NCI-H2107 (cell line): ENCODE results near the gene MTRFR.

Experiments
- DNase-seq: peaks from one replicate; lab custom pipeline; 2025; lab: John Stamatoyannopoulos, UW

MTRFR gene

DNA sequence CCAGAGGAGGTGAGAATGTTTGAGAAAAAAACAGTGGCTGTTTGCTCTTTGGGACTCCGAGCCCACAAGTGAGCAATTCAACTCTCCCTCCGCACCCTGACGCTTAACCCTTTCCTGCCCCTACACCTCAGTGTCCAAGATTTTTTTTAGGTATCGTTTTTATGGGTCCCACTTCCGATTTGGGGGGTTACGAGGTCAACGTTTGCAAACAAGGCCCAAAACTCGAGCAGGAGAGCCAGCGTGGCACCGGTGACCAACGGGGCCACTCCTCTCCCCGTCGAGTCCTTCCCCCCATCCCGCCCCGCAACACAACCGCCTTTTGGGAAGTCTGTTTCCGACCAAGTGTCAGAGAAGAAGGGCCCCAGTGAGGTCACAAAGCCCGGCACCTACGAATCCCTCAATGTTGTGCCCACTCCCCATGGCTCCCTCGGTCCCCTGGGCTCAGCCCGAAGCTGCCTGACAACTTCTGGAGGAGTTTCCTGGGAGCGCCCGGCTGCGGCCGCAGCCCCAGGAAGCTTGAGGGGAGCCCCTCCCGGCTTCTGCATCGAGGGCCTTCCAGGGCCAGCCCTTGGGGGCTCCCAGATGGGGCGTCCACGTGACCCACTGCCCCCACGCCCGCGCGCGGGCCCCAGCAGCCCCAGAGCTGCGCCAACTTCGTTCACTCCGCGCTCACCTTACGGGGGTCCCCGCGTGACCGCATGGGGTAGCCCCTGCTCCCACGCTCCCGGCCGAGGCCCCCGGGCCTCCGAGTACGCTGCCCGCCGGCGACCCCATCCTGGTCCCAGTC lies 37.2 kb downstream of the MTRFR start:
- DNase-seq = no peak

DNA sequence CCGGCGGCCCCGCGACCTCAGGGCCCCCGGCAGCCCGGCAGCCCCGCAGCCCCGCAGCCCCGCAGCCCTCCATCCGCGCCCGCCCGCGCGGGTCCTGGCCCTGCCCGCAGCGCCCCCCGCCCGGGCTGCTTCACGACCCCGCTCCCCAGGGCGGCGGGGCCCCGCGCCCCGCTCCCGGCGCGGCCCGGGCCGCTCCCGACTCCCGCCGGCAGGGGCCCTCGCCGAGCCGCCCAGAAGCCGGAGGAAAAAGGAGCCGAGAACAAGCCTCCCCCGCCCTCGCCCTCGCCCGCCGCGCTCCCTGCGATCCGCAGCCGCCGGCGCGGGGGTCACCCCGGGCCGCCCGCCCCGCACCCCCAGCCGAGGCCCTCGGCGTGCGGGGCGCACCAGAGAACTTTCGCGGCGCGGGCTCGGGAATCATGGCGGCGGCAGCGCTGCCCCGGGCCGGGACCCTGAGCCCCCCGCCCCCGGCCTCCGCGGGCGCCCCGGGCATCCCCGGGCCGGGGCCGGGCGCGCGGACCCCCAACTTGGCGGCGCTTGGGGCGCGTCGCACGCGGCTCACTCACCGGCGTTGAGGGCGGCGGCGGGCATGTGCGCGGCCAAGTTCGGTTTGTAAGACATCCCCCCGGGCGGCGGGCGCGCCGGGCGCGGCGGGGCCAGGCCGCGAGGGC lies 37.9 kb downstream of the MTRFR start:
- DNase-seq = peak; percentile 35

DNA sequence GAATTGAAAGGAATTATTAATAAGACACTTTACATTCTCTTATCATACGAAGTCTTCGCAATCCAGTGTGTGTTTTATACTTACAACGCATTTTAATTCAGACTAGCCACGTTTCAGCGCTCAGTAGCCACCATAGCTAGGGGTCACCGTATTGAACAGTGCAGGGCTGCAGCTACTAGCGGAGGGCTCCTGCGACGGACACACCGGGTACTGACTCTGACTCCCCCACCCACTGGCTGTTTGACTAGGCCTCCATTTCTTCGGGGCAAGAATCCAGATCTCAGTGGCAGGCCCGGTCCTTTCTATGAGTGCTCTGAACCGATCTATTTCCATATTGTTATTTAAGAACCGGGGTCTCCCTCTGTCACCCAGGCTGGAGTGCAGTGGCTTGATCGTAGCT lies 39.9 kb downstream of the MTRFR start:
- DNase-seq = no peak

DNA sequence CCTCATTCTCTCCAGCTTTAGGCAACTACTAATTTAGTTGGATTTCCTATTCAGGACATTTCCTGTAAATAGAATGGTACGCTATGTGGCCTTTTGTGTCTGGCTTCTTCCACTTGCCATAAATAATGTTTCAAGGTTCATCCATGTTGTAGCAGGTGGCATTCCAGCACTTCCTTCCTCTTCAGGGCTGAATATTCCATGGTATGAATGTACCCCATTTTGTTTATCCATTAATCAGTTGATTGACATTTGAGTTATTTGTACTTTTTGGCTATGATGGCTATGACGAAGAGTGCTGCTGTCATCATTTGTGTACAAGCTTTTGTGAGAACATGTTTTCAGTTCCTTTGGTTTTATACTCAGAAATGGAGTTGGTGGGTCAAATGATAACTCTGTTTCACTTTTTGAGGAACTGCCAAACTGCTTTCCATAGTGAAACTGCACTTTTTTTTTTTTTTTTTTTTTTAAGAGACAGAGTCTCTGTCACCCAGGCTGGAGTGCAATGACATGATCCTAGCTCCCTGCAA lies 44.9 kb downstream of the MTRFR start:
- no peak for DNase-seq

DNA sequence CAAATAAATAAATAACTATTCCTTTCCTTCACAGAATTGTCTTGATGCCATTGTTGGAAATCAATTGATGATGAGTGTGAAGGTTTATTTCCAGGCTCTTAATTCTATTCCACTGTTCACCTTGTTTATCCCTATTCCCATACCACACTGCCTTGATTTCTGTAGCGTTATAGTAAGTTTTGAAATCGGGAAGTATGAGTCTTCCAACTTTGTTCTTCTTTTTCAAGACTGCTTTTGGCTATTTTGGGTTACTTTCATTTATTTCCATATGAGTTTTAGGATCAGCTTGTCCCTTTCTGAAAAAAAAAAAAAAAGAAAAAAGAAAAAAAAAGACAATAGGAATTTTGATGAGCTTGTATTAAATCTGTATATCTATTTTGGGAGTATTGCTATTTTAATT lies 47.7 kb downstream of the MTRFR start:
- DNase-seq = no peak

DNA sequence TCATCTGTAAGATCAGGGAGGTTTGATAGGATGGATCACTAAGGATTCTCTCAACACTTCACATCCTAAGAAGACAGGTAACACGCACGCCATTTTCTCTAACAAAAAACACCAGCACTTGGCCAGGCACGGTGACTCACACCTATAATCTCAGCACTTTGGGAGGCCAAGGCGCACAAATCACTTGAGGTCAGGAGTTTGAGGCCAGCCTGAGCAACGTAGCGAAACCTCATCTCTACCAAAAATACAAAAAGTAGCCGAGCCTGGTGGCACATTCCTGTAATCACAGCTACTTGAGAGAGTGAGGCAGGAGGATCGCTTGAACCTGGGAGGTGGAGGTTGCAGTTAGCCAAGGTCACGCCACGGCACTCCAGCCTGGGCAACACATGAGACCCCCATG lies 48.9 kb downstream of the MTRFR start:
- DNase-seq = no peak

DNA sequence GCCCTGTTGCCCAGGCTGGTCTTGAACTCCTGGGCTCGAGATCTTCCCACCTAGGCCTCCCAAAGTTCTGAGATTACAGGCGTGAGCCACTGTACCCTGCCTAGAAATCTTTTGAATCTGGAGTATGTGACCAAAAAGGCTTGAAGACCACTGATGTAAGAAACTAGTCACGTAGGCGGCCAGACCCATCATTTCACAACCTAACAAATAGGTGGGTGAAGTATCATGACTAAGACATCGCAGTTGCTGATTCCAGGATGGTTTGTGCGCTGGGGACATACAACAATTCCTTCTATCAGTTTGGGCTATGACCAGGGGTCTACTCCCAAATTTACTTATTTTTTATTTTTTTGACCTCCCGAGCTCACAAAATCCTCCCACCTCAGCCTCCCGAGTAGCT lies 50.2 kb downstream of the MTRFR start:
- no peak for DNase-seq

DNA sequence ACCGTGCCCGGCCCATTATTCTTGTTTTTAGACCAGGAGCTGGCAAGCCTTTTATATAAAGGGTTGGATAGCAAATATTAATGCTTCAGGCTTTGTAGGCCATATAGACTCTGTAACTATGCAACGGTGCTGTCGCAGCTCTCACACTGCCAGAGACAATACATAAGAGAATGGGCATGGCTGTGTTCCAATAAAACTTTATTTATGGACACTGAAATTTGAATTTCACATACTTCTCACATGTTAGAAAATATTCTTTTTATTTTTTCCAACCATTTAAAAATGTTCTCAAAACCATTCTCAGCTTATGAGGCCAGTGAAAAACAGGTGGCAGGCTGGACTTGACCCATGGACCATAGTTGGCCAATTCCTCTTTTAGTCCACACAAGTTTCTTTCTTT lies 51.4 kb downstream of the MTRFR start:
- DNase-seq = no peak

DNA sequence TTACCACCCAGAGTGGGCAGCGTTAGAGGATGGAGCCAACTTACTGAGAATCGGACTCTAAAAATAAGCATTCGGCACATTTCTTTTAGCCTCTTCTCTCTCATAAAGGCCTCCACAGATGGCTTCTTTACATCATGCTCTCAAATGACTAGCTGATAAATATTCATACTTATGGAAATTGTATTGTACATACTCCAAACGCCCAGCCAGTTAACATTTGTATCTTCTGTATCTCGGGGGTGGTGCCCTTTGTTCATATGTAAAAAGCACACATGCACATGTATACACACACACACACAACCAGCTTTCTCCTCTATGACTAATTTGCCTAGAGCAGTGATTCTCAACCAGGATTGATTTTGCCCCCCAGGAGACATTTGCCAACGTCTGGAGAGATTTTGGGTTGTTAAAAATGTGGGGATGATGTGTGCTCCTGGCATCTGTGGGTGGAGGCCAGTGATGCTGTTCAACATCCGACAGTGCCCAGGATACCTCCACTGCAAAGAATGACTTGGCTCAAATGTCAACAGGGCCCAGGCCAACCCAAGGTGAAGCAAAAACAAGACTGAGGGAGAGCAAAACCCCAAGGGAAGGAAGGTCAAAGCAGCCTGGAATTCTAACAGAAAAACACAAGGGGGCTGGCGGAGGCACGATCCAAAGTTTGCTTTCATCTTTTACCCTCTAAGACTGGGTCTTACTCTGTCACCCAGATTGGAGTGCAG lies 53.6 kb downstream of the MTRFR start:
- DNase-seq = no peak

DNA sequence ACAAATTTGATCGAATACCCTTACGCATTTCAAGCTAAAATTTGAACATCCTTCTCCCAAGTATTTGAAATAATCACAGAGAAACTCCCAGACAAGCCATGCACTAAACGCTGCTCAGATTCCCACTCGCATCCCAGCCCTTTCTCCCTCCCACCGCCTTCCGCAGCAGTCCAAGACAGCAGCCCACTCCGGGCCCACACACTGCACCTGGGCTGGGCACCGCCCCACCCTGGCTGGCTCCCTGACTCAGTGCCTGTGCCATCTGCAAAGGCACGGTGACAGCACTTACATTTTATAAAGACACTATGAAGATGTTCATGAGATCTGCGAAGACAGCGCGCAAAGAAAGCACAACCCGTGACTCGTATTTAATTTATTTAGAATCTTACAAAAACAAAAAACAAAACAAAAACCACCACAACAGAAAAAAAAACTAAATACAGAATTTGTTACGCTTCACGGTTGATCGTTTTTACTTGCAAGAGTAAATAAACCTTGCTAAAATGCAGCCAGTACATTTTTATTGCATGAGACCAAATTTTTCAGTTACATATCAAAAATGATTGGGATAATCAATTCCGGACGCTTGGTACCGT lies 55.6 kb downstream of the MTRFR start:
- DNase-seq = no peak

DNA sequence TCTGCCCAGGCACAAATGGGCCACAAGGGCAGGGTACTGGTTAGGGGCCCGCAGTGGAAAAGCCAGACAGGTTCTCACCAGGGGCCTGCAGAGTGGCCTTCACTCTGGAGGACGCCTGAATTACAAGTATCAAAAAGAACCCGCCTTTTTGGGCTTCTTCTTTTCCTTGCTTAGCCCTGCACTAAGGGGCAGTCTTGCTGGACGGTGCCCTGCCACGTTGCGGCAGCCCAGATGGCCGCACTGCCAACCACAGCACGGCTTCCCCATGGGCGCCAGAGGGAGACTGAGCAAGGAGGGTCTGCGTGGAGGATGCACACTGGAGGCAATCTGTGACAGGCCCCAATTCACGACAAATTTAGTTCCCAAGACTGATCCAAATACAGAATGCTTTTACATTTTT lies 56.7 kb downstream of the MTRFR start:
- no peak for DNase-seq

DNA sequence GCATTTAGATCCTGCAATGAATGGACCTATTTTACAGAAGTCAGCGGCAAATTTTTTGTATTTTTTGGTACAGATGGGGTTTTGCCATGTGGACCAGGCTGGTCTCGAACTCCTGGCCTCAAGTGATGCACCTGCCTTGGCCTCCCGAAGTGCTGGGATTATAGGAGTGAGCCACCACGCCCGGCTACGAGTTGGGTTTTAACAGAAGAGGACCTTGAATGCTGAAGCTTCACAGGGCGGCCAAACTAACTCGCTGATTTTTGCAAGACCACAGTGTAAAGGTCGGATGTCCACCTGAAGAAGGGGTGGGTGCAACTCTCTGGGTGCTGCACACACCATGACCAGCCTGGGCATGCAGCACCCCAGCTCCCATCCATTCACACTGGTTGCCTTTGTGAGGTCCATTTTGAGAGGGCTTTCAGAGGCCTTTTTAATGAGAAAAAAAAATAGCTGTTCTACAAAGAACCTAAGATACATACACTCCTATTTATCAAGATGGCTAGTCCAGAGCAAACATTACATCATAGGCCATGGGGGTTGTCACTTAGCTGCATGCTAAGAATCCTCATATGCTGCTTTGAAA lies 60.0 kb downstream of the MTRFR start:
- no peak for DNase-seq

DNA sequence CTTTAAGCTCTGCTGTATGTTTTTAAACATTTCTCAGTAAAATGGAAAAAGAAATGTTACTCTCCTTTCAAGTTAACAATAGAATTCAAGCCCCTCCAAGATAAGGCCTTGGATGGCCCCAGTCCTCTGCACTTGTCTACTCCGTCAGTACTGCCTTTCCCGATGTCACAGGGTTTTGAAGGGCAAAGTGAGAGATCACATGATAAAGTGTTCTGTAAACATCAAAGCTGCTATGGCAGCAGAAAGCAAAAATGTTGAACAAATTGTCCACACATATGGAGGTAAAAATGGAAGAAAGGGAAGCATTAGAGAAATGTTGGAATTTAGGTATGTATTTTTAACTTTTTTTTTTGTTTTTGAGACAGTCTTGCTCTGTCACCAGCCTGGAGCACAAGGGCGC lies 71.9 kb downstream of the MTRFR start:
- DNase-seq = no peak

DNA sequence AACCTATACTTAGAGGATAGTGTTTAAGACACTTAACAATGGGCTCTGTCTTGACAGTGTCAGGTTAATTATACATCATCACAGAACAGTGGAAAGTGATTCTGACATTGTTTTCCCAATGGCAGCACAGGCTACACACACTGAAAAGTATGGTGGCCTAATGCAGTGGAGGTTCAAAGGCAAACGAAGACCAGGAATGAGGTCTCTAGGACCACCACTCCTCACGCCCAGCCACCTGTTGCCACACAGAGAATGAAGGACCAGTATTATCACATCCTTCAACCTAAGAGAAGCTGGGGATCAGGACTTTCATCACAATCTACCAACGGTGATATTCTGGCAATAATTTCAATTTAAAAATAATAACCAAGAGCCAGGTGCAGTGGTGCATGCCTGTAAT lies 73.0 kb downstream of the MTRFR start:
- no peak for DNase-seq
